GM10847 (cell line): Measurements from ENCODE around the gene ITPK1.

Experiments used
- POLR2A ChIP-seq: IDR thresholded peaks from 2 replicates; pipeline ENCODE4 v1.6.1; 2011; ENCODE audit not compliant: insufficient read length; ENCODE audit errors: extremely low read depth

The ITPK1 gene

DNA sequence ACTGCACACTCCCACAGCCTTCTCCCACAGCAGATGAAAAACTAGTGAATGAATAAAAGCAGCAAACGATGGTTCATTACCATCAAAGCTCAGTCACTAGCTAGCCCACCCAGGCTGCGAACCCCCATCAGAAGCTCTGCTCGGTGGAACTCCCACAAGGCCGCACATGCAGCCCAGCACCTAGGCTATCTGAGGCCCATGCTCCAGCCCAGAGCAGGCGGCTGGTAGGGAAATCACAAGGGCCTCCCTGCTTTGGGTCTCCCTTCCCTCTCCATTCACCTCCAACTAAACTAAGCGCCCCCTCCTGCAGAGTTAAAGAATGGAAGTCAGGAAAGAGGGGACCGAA is 69.0 kb downstream of the ITPK1 start:
- TF ChIP-seq POLR2A = no peak

DNA sequence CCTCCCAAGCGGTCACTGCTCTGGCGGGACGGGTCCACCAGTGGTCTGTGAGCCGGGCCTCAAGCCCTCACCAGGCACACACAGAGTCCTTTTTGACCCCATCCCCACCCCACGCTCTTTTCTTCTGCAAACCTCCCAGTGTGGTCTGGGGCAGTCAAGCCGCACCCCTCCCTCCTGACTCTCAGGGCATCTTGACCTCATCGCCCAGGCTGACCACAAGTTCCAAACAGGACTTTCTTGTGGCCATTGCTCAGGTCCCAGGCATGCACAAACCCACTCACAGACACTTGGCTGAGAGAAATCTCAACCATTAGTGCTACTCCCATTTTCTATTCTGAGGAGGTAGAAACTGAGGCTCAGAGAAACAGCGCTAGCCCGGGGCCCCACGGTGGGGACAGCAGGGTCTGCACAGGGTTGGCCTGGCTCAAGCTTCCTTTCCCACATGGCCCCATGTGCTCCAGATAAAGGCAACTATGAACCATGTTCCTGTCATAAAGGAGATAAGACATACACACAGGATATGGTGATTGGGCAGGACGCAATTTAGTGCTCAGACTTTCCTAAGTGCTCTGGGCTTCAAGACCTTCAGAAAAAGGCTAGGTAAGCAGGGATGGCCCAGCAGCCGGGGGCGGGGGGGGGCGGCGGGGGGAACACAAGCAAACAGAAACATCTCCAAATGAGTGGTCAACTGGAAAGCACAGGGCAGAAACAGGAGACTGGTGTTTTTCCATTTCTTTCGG is 69.6 kb downstream of the ITPK1 start:
- no peak for TF ChIP-seq POLR2A

DNA sequence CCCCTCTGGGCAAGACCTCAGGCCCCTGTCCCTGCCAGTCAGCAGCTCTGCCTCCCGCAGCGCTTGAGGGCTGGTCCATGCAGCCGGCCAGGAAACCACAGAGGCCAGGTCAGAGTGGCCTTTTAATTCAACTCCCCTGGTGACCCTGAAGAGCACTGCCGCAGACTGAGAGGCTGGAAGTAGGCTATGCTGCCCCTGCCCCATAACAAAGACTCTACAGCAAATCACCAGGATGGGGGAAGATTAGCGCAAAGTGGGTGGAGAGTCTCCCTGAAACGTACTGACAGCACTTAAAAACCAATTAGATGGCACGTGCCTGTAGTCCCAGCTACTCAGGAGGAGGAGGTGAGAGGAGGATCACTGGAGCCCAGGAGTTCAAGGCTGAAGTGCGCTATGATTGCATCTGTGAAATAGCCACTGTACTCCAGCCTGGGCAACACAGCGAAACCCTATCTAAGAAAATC is 70.5 kb downstream of the ITPK1 start:
- no peak for TF ChIP-seq POLR2A

DNA sequence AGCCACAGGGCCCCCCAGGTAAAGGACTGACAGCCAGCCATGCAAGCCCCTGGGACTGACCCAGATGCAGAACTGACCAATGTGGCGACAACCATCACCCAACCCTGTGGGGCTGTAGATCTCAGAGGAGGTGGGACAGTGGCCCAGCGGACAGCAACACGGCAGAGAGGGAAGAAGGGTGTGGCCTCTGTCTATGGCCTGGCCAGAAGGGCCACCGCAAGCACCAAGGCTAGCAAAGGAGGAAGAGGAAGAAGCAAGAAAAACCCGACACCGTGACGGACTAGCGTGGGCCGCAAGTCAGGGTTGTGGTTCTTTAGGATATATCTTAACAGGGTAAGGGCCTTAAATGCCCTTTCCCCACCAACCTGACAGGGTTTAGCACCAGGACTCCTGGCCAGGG is 71.2 kb downstream of the ITPK1 start:
- no peak for TF ChIP-seq POLR2A

DNA sequence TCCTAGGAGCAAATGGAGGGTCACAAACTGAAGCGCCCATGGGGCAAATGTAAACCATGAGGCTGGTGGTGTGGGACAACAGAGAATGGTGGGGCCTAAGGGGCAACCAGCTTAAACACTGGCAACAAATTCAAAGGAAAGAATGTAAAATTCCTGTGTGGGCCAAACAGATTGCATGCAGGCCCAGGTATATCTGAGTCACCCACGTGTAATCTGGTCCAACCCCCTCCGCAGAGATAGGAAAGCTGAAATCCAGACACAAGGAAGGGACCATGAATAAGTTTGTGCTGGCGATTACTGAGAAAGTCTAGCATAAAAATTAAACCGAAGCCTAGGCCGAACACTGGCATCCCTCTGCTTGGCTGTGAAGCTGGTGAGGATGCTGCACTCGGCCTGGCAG is 71.6 kb downstream of the ITPK1 start:
- TF ChIP-seq POLR2A = no peak

DNA sequence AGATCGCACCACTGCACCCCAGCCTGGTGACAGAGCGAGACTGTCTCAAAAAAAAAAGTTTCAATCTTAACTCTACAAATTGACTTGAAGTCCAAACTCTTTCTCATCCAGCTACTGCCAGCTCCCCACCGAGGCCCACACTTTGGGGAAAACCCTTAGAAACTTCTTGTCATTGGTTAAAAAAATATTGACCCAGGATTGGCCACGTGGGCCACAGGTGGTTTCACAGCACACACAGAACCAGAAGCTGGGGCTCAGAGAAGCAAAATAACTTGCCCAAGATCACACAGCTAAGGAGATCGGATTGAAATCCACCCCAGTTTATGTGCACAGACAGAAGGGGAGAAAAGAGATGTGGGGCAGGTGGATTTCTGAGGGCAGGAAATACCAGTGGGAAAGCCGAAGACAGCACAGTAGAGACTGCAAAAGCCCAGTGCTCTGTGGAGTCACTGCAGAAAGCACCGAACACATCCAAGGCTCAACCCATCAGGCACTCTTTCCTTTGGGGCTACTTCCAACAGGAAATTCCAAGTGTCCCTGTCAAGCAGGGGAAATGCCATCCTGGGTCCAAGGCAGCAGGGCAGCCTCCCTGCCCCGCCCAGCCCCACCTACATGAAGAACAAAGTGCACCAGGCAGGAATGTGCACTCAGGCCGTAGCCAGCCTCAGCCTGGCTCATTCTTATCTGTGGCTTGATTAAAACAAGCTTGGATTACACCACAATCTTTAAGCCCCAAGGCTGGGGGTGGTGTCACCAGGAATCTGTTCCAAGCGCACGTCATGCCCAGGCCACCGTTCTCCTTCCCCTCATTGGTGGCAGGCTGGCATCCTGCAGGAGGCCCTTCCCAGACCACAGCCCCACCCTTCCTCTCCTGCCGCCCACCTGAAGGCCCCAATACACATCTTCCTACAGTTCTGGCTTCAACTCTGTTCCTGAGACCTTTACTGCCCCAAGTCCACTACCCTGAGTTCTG is 72.5 kb downstream of the ITPK1 start:
- no peak for TF ChIP-seq POLR2A

DNA sequence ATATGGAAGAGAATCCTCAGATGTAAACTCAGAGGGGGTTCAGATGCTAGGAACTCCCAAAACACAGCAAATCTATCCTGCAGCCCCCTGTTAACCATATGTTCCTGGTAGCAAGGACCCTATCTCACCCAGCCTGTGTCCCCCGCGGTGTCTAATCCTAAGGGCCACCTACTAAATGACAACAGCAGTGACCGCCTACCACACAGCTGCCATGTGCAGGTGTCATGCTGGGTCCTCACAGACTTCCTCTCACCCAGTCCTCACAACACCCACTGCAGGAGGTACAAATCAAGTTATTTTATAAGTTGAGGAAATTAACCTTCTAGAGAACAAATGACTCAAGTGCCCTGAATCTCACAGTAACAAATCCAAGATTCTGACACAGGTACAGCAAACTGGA is 73.9 kb downstream of the ITPK1 start:
- no peak for TF ChIP-seq POLR2A

DNA sequence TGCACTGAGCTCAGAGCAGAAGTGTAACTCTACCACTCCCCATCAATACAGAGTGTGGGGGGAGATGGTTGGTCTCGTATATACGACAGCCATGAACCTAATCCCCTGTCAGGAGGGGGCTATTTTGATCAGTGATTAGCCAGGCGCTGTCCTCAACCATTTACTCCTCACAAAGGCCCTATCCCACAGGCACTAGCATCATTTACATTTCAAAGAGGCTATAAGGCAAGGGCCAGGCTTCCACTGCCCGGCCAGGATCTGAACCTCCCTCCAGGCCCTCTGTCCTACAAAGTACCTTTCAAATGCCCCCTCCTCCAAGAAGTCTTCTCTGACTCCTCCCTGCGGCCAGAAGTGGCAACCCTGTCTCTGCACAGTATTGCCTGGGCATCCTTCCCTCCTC is 74.7 kb downstream of the ITPK1 start:
- TF ChIP-seq POLR2A = no peak

DNA sequence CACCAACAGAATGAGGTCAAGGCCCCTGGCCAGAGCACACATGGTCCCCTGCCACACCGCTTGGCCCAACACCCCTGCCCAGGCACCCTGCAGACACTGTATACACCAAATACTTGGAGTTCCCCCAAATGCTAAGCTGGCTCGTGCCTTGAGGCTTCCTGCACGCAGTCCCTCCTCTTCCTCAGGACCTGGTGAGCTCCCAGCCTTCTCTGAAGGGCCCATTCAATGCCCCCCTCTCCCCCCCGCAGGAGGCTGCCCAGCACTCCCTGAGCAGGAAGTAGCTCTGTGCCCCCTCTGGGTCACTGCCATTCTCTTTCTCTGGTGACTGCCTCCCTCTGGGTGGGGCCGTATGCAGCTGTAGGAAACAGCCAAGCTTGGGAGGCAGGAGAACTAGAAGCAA is 75.3 kb downstream of the ITPK1 start:
- no peak for TF ChIP-seq POLR2A

DNA sequence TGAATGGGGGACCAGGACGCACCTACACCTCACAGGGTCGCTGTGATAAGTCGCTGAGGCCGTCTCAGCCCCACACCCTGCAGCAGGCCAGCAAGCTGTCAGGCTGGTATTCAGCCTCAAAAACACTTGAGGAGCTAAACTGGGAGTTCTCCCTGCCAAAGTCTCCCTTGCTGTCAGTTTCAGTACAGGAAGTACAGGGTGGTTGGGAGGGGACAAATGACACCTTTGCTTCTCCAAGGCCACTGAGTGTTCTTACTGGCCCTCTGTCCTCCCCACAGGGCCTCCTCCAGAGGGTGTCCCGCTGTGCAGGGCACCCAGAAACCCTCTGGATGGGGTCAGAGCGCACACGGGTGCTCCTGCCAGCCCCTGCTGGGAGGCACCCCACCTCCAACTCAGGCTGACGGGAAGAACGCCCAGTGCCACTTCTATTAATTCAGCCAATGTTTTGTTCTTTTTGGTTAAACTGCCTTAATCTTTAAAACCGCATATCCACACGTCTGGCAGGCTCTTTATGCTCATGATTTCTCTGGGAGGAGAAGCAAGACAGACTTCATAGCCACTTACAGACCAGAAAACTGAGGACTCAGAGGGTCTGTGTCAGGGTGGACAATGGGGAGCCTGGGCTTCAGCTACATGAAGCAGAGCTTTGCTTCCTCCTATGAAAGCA is 75.9 kb downstream of the ITPK1 start:
- TF ChIP-seq POLR2A = no peak

DNA sequence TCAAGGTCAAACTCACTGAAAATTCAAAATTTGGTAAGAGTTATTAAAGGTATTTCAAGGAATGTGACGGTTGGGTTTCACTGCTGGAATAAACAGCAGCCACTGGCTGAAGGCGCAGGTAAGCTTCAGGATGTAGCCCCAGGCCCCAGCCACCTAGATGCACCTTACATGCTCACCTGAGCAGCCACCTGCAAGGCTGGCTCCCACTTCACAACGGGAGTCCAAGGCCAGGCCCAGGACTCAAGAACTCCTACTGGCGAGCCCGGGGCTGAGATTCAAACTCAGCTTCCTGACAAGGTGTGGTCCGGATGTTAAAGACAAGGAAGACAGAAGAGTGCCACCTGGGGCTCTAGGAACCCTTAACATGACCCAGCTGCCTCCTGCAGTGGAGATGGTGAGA is 78.4 kb downstream of the ITPK1 start:
- no peak for TF ChIP-seq POLR2A

DNA sequence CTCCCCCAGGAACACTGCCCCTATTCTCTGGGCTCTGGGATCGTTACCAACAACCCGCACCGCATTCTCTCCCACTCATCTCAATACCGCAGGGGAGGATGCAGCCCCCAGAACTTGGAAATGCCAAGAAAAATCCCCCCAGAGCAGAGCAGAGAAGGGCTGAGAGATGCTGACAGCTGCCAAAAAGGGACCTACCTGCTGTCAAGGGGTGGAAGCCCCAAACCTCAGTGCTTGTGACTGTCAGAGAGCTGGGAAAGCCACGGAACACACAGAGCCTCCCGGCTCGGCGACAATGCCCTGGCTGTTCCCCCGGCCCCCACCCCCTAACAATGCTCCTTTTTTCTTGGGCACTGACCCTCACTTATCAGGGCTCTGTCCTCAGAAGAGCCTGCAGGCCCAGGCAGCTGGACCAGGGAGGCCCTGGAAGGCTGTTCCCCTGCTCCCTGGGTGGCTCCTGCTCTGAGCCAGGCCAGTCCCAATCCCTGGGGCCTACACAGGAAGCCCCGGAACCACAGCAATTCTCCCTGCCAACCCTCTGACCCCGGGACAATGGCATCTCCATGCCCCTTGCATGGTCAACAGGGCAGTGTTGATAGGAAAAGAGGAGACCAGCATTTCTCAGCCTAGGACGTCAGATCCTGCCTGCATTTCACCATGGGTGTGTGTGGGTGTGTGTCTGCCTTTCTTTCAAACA is 78.9 kb downstream of the ITPK1 start:
- no peak for TF ChIP-seq POLR2A

DNA sequence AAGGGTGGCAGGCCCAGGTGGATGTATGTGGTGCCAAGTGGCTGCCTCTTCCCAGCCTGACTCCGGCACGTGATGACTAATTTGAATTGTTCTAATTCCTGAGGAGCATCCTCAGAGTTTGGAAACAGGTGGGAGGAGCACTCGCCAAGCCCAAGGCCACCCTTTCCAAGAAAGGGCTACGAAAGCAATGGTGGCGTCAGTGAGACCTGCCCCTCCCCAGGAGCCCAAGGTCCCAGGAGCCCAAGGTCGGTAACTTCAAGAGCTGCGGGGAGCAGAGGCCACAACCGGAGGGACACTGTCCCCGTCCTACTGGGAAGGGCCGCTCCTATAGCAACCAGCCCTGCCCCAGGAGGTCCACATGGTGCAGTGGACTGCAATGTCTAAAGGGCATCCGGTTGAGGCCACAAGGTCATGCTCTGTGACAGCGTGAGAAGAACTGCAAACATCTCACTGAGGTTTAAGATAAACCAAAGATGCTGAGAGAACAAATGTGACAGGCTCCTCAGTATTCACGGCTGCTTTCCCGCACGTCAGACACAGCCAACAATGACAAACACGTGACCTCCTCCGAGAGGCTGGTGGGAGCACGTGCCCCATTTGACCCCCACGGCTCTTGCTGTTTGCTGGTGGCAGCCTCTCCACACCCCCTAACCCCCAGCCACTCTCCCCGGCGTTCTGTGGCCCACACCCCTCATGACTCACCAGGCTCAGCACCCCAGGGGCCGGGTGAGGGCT is 79.6 kb downstream of the ITPK1 start:
- no peak for TF ChIP-seq POLR2A

DNA sequence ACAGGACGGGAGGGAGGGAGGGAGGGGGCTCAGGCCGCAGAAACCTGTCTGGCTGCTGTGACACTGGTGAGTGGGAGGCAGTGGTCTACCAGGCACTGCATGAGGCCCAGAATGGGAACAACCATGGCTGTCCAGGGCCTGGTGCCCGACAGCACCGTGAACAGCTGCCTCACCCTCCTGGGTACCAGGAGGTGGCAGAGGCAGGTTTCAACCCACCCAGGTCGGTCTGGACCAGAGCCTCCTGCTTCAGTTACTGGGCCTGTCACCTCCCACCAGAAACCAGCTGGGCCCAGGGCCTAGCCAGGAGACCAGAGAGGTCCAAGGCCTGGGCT is 80.2 kb downstream of the ITPK1 start:
- no peak for TF ChIP-seq POLR2A

DNA sequence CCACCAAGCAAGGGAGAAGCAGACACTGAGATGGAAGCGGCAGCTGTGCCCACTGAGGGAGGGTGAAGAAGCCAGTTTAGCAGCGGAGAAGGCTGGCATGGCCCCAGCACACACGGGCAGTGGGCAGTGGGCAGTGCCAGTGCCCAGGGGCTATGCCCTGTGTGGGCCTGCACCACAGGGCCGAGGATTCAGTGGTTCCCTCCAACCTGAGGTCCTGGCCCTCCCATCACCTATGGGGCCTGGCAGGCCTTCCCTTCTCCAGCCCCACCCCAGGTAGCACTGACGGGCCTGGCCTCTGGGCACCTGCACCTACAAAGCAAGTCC is 81.1 kb downstream of the ITPK1 start:
- no peak for TF ChIP-seq POLR2A
